K562 (cell line): ENCODE data around the gene TPX2.

Source experiments
- CTCF ChIP-seq, 3 experiments: IDR thresholded peaks in 2 of 3; conservative IDR thresholded peaks in 1 of 3; 2 replicates each; pipeline ENCODE4 v1.5.1; 2011 to 2012; ENCODE audit warnings: low read length in 3 of 3, mild to moderate bottlenecking in 3 of 3, control low read depth in 2 of 3, improper control_type of control experiment in 1 of 3, inconsistent platforms in 1 of 3, low read depth in 1 of 3, mixed read lengths in 1 of 3, moderate library complexity in 1 of 3; ENCODE audit not compliant: insufficient read depth in 2 of 3
- EZH2 ChIP-seq: IDR thresholded peaks from 2 replicates; pipeline ENCODE4 v1.6.1; 2012; ENCODE audit warnings: low read depth, mild to moderate bottlenecking, inconsistent platforms, low read length, borderline replicate concordance
- ILF3 ChIP-seq: fragments of 450-650 bp; IDR thresholded peaks from 2 replicates; pipeline ENCODE4 v1.6.1; 2018; ENCODE audit warnings: antibody characterized with exemption, mild to moderate bottlenecking, moderate library complexity, borderline replicate concordance
- MEIS2 ChIP-seq: fragments of 450-650 bp; IDR thresholded peaks from 2 replicates; pipeline ENCODE4 v1.6.1; 2014; ENCODE audit warnings: mild to moderate bottlenecking; ENCODE audit not compliant: partially characterized antibody
- POLR2A ChIP-seq: fragments of 450-650 bp; conservative IDR thresholded peaks from 2 replicates; pipeline ENCODE4 v1.6.1; 2016
- RBM39 ChIP-seq: fragments of 200-400 bp; formaldehyde crosslinking; optimal IDR thresholded peaks from 2 replicates; pipeline ENCODE3; 2018; ENCODE audit warnings: low read depth, low read length
- SREBF2 ChIP-seq: sonication (generic); formaldehyde crosslinking; IDR thresholded peaks from 2 replicates; pipeline ENCODE4 v1.4.0; 2020; ENCODE audit warnings: mild to moderate bottlenecking, missing genetic modification reagents
- ZBTB11 ChIP-seq, 3 experiments: fragments of 200-800 bp in 1 of 3; fragments of 250-450 bp in 1 of 3; fragments of 450-650 bp in 1 of 3; sonication (Bioruptor Pico) in 1 of 3; sonication (Bioruptor generic) in 1 of 3; formaldehyde crosslinking in 1 of 3; IDR thresholded peaks; 2 replicates each; pipeline versions ENCODE4 v1.6.1 to v1.8.0; 2016 to 2022; ENCODE audit warnings: mild to moderate bottlenecking in 2 of 3, missing genetic modification characterization in 2 of 3, missing compliant biosample characterization in 1 of 3, moderate library complexity in 1 of 3

GRCh38 chr20:31845300-31845863, 106.3 kb downstream of the TPX2 start, which contains the start of gene FOXS1:
- TF ChIP-seq CTCF (IDR thresholded peaks at IDR 0.05 in 2 of 3, conservative IDR thresholded peaks at IDR 0.05 in 1 of 3; ENCODE audit: insufficient read depth in 2 of 3, low read depth in 1 of 3, low read length in 3 of 3) (no peak), POLR2A (no peak), EZH2 (no peak), SREBF2 (no peak), ZBTB11 (CRISPR knock-in tag; IDR thresholded peaks at IDR 0.05) (no peak), MEIS2 (no peak), RBM39 (no peak), ILF3 (no peak)
